GM23248 (cell line): ENCODE measurements around the gene ALDH1A2.

Experiments
- EZH2 ChIP-seq: fragments of 200-600 bp; sonication (generic); IDR thresholded peaks from 2 replicates; pipeline ENCODE4 v1.6.1; 2018; ENCODE audit warnings: antibody characterized with exemption, mild to moderate bottlenecking; ENCODE audit not compliant: insufficient read depth, poor library complexity, severe bottlenecking
- EZH2phosphoT487 ChIP-seq: fragments of 200-600 bp; sonication (generic); IDR thresholded peaks from 2 replicates; pipeline ENCODE4 v1.6.1; 2018; ENCODE audit warnings: antibody characterized with exemption, moderate library complexity, mild to moderate bottlenecking, low read depth; ENCODE audit not compliant: insufficient read depth

- TF ChIP-seq EZH2 (no peak), EZH2phosphoT487 (no peak)
These were observed 26.2 kb downstream of the ALDH1A2 start for GRCh38 chr15:58039079-58040035.
